OCI-M2 (cell line): ENCODE results near the gene RHBDD2.
"Not testable (repeated sequence)": the region's sequence is repeated elsewhere in the genome, so short reads cannot be mapped to it uniquely, and the experiment has no call there.

Experiments used
- DNase-seq: peaks from one replicate; lab custom pipeline; 2025; ENCODE audit not compliant: unreplicated experiment; lab: John Stamatoyannopoulos, UW

Gene RHBDD2

GRCh38 chr7:75878769-75879611 is at the start of gene RHBDD2:
Gene RHBDD2, plus strand, starts transcription at chr7:75879034. Its CDS starts 49 bp downstream, at chr7:75879083.
- peak; percentile 46 for DNase-seq

GRCh38 chr7:75829656-75830055 is 49.2 kb upstream of the RHBDD2 start:
- not testable (repeated sequence) for DNase-seq

- DNase-seq = no peak
These were observed 47.9 kb upstream of the RHBDD2 start for GRCh38 chr7:75830978-75831377.

- DNase-seq = not testable (repeated sequence)
These were observed 45.2 kb upstream of the RHBDD2 start for GRCh38 chr7:75833662-75834061.

GRCh38 chr7:75835688-75836285 is 43.0 kb upstream of the RHBDD2 start:
- no peak for DNase-seq

GRCh38 chr7:75836798-75837197 is 42.0 kb upstream of the RHBDD2 start:
- no peak for DNase-seq

- DNase-seq = not testable (repeated sequence)
These were observed 40.4 kb upstream of the RHBDD2 start for GRCh38 chr7:75838281-75838930.

GRCh38 chr7:75840029-75840428 is 38.8 kb upstream of the RHBDD2 start:
- DNase-seq = no peak

- no peak for DNase-seq
These were observed 35.9 kb upstream of the RHBDD2 start for GRCh38 chr7:75842836-75843446.

GRCh38 chr7:75843613-75844116 is 35.2 kb upstream of the RHBDD2 start:
- DNase-seq = no peak

- no peak for DNase-seq
These were observed 34.7 kb upstream of the RHBDD2 start for GRCh38 chr7:75844158-75844557.

GRCh38 chr7:75845132-75845531 is 33.7 kb upstream of the RHBDD2 start:
- not testable (repeated sequence) for DNase-seq

- no peak for DNase-seq
These were observed 31.1 kb upstream of the RHBDD2 start for GRCh38 chr7:75847707-75848106.

GRCh38 chr7:75849573-75849972 is 29.3 kb upstream of the RHBDD2 start:
- no peak for DNase-seq

GRCh38 chr7:75850235-75850634 is 28.6 kb upstream of the RHBDD2 start:
- DNase-seq = no peak

- DNase-seq = no peak
These were observed 24.6 kb upstream of the RHBDD2 start for GRCh38 chr7:75854233-75854632.

GRCh38 chr7:75854813-75855345 is 24.0 kb upstream of the RHBDD2 start:
- DNase-seq = not testable (repeated sequence)

- no peak for DNase-seq
These were observed 22.3 kb upstream of the RHBDD2 start for GRCh38 chr7:75856536-75856935.

- DNase-seq = no peak
These were observed 20.4 kb upstream of the RHBDD2 start for GRCh38 chr7:75858410-75858809.

- no peak for DNase-seq
These were observed 17.2 kb upstream of the RHBDD2 start for GRCh38 chr7:75861636-75862035.

GRCh38 chr7:75864251-75864650 is 14.6 kb upstream of the RHBDD2 start:
- not testable (repeated sequence) for DNase-seq
